SK-N-SH (cell line): ENCODE data around the gene PMS2.

Source experiments
- CHD2 ChIP-seq: fragments of 150-350 bp; IDR thresholded peaks from 2 replicates; pipeline ENCODE4 v1.6.1; 2018; ENCODE audit warnings: low read length; ENCODE audit not compliant: partially characterized antibody
- CTCF ChIP-seq: fragments of 200-600 bp; sonication (generic); IDR thresholded peaks from 2 replicates; pipeline ENCODE4 v1.6.1; 2017; ENCODE audit warnings: antibody characterized with exemption, mild to moderate bottlenecking, moderate library complexity
- ELF1 ChIP-seq: IDR thresholded peaks from 2 replicates; pipeline ENCODE4 v1.4.0; 2012
- JUND ChIP-seq: IDR thresholded peaks from 2 replicates; pipeline ENCODE4 v1.4.0; 2012
- MXI1 ChIP-seq: IDR thresholded peaks from 2 replicates; pipeline ENCODE4 v1.6.1; 2012; ENCODE audit warnings: mild to moderate bottlenecking, low read depth, low read length, improper control_type of control experiment
- NFIC ChIP-seq: IDR thresholded peaks from 2 replicates; pipeline ENCODE4 v1.4.0; 2012; ENCODE audit warnings: borderline replicate concordance
- SIN3A ChIP-seq: IDR thresholded peaks from 2 replicates; pipeline ENCODE4 v1.6.1; 2012; ENCODE audit warnings: low read depth, mild to moderate bottlenecking, low read length, moderate library complexity, borderline replicate concordance
- TAF1 ChIP-seq: IDR thresholded peaks from 2 replicates; pipeline ENCODE4 v1.6.1; 2012; ENCODE audit warnings: low read depth, mild to moderate bottlenecking, low read length, moderate library complexity, borderline replicate concordance
- USF2 ChIP-seq: fragments of 150-350 bp; IDR thresholded peaks from 2 replicates; pipeline ENCODE4 v1.6.1; 2017; ENCODE audit warnings: antibody characterized with exemption, low read length, low read depth, borderline replicate concordance
- TF ChIP-seq, protein P1 (sequence below): IDR thresholded peaks from 2 replicates; pipeline ENCODE4 v1.4.0; 2012; ENCODE audit warnings: low read depth, borderline replicate concordance
- TF ChIP-seq, protein P2 (sequence below): IDR thresholded peaks from 2 replicates; pipeline ENCODE4 v1.6.1; 2012; ENCODE audit warnings: mild to moderate bottlenecking, low read depth, low read length, moderate library complexity
- TF ChIP-seq, protein P3 (sequence below): IDR thresholded peaks from 2 replicates; pipeline ENCODE4 v1.4.0; 2012; ENCODE audit warnings: low read depth, borderline replicate concordance

DNA sequence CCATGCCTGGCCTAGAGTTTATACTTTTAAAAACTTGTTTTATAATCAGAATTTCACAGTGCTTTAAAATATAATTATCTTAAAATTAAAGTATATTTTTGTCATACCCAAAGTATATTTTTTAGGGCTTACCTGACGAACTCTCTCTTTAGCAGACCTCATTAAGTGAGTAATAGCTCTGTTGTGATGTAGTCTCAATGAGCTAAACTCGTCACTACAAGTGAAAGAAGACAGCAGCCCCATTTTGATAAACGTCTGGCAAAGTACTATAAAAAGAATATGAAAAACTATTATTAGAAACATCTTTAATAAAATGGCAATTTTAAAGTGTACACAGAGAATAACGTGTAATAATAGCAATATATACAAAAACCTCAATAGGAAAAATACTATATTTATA lies 40.9 kb upstream of the PMS2 start:
- TF ChIP-seq CTCF (no peak), JUND (no peak), USF2 (no peak), CHD2 (no peak), ELF1 (no peak), NFIC (no peak), MXI1 (no peak), TAF1 (no peak), SIN3A (no peak)
- TF ChIP-seq, protein P1, sequence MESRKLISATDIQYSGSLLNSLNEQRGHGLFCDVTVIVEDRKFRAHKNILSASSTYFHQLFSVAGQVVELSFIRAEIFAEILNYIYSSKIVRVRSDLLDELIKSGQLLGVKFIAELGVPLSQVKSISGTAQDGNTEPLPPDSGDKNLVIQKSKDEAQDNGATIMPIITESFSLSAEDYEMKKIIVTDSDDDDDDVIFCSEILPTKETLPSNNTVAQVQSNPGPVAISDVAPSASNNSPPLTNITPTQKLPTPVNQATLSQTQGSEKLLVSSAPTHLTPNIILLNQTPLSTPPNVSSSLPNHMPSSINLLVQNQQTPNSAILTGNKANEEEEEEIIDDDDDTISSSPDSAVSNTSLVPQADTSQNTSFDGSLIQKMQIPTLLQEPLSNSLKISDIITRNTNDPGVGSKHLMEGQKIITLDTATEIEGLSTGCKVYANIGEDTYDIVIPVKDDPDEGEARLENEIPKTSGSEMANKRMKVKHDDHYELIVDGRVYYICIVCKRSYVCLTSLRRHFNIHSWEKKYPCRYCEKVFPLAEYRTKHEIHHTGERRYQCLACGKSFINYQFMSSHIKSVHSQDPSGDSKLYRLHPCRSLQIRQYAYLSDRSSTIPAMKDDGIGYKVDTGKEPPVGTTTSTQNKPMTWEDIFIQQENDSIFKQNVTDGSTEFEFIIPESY, result no peak
- TF ChIP-seq, protein P2, sequence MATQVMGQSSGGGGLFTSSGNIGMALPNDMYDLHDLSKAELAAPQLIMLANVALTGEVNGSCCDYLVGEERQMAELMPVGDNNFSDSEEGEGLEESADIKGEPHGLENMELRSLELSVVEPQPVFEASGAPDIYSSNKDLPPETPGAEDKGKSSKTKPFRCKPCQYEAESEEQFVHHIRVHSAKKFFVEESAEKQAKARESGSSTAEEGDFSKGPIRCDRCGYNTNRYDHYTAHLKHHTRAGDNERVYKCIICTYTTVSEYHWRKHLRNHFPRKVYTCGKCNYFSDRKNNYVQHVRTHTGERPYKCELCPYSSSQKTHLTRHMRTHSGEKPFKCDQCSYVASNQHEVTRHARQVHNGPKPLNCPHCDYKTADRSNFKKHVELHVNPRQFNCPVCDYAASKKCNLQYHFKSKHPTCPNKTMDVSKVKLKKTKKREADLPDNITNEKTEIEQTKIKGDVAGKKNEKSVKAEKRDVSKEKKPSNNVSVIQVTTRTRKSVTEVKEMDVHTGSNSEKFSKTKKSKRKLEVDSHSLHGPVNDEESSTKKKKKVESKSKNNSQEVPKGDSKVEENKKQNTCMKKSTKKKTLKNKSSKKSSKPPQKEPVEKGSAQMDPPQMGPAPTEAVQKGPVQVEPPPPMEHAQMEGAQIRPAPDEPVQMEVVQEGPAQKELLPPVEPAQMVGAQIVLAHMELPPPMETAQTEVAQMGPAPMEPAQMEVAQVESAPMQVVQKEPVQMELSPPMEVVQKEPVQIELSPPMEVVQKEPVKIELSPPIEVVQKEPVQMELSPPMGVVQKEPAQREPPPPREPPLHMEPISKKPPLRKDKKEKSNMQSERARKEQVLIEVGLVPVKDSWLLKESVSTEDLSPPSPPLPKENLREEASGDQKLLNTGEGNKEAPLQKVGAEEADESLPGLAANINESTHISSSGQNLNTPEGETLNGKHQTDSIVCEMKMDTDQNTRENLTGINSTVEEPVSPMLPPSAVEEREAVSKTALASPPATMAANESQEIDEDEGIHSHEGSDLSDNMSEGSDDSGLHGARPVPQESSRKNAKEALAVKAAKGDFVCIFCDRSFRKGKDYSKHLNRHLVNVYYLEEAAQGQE, result no peak
- TF ChIP-seq, protein P3, sequence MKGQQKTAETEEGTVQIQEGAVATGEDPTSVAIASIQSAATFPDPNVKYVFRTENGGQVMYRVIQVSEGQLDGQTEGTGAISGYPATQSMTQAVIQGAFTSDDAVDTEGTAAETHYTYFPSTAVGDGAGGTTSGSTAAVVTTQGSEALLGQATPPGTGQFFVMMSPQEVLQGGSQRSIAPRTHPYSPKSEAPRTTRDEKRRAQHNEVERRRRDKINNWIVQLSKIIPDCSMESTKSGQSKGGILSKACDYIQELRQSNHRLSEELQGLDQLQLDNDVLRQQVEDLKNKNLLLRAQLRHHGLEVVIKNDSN, result no peak
